HG02571 (cell line): Measurements from ENCODE around the gene CCDC57.

Experiments
- ATAC-seq: cut with Tn5 transposase; IDR thresholded peaks from one replicate; pipeline ENCODE4 v1.9.1; 2021; ENCODE audit warnings: mild to moderate bottlenecking, moderate library complexity; ENCODE audit not compliant: unreplicated experiment

Gene CCDC57

DNA sequence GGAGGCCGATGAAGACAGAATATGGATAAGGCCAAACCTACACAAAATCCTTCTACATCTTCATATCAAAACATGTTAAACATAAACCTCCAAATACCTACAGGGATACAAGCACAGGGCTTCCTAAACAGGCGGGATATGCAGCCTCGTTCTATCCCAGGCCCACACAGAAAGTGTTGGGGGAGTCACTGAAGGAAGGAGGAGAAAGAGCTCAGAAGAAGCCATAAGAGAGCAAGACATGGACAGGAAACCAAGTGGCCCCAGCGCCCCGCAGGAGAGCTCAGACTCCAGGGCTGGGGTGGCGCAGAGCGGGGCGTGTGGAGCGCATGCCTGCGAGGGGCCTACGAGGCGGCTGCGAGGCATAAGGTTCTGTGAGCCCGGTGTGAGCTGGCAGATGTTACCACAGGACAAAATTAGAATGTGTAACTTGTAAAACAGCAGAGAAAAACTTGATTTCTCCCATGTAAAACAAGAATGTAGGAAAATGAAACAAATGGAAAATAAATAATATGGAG is 103.6 kb downstream of the CCDC57 start:
- ATAC-seq, result no peak

GRCh38 chr17:82108496-82108945 is 104.1 kb downstream of the CCDC57 start:
- no peak for ATAC-seq

DNA sequence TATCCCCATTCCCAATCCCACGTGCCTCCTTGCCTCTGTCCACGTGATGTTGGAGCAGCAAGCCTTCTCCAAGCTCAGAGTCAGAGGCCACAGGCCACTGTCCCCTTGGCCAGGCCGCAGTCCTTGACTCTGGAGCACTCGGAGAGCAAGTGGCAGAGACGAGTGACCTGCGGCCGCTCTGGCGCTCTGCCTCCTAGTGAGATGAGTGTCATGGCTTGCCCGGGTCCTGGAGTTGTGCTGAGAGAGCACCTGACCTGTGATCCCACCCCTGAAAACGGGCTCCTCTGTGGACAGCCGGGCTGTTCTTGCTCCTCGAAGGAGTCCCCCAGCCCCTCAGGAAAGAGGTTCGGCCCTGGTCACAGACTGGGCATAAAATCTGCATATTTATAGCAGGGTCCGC is 104.6 kb downstream of the CCDC57 start:
- ATAC-seq, result no peak

GRCh38 chr17:82107341-82107860 is 105.2 kb downstream of the CCDC57 start:
- ATAC-seq, result no peak

DNA sequence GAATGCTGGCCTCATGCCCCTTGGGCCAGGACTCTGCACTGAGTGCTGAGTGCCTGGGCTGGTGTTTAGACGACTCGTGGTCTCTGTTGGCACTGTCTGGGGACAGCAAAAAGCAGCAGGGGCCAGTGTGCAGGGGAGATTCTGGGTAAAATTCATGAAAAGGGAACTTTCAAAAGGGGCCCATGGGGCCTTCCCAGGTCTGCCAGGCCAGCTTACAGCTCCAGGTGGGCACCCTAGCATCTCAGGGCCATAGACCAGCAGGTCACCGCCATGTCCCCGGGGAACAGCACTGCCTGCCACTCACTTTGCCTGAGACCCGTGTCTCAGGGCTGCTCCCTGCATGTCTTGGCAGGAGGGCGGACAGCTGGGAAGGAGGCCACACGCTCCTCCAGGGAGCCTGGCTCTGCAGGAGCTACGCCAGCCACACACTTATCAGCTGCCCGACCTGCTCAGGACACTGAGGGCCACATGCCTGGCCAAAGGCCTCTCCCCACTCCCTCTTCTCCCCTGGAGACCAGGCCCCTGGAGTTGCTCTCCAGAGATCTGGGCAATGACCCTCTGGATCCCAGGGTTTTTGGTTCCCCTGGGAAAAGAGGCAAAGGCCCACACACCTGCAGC is 105.8 kb downstream of the CCDC57 start:
- no peak for ATAC-seq

DNA sequence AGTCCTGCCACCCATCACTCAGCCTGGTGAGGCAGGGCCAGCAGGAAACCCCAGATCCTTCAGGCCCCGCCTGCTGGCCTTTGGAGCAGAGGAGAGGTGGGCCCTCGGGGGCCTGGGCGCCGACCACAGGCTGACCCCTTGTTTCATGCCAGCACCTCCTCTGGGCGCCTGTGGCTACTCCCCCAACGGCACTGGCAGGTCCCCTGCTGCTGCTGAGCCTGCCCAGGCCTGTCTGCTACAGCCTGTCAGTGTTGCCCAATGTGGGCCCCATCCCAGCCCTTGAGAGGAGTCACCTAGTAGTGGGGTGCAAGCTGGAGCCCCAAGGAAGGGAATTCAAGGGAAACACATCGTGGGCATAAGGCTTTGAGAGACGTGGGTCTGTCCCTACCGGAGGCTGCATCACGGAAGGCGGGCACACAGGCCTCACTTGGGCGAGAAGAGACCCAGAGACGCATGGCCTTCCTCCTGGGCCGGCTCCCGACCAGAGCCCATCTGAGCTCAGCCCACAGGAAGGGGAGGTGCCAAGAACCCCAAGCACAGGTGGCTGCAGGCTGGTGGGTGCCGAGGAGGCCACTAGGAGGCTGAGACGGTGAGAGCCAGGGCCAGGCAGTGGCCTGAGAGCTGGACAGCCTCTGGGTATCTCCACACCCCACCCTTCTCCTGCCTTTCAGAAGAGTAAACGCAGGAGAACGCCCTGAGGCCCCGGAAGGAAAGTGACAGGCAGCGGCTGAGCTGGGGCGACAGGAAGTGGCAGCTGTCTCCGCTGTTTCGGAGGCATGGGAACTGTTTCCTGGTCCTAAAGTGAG is 106.6 kb downstream of the CCDC57 start:
- peak; percentile 83 for ATAC-seq

GRCh38 chr17:82105417-82105881 is 107.2 kb downstream of the CCDC57 start:
- no peak for ATAC-seq

DNA sequence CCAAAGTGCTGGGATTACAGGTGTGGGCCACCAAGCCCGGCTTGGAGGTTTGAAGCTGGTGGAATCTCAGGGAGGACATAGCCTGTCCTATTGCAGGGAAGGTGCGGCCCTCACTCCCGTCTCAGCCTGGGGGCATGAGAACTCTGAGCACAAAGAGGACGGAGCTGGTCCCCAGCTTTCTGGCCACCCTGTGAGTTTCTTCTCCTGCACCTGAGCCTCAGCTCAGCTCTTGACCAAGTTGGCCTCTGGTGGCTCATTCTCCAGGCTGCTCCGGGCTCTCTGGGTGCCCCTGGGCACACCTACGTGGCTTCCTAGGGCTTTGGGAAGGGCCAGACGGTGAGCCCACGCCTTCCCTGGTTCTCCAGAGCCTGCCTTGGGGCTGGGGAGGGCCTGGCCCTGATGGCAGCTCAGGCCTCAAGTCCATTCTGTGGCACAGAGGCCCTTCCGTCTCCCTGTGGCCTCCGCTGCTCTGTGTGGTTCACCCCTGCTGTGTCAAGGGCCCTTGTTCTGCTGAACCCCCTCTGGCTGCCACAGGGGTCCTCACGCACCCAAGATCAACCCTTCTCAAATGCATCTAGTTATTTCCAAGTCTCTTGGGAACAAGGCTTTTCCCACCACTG is 107.7 kb downstream of the CCDC57 start:
- no peak for ATAC-seq

DNA sequence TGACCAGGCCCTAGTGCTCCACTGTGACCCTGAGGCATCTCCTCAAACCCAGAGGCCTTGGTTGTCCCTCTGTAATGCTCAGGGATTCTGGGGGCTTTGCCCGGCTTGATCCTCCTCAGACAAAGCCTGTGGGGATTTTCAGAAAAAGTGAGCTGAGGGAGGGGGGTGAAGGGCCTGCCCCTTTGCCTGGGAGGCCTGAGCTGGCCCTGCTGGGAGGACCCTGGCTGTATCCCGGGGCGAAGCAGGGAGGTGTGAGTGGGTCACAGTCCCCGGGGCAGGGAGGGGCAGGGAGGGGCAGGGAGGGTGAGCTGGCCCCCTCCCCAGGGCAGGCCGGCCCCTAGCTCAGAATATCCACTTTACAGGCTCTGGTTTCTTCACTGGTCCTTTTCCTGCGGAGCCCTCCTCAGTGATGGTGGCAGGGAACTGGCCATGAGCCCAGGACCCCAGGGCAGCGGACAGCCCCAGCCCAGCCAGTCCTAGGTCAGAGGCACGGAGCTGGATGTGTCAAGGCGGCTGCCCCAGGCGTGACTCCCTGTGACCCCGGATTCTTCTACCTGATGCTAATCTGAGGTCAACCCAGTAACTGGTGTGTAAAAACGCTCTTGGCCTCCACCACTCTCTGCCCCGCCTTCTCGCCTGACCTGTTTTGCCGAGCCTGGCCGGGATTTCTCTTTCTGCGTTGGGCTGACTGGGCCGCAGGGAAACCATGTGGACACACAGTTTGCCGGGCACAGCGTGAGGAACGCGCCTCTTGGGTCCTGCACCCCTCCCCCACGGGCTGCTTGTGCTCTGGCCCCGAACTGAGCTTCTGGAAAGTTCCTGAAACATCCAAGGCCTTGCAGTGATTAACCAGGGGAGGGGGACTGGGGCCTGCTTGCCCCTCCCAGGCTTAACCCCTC is 108.8 kb downstream of the CCDC57 start:
- no peak for ATAC-seq

GRCh38 chr17:82101767-82102679 is 110.6 kb downstream of the CCDC57 start:
- ATAC-seq, result no peak

DNA sequence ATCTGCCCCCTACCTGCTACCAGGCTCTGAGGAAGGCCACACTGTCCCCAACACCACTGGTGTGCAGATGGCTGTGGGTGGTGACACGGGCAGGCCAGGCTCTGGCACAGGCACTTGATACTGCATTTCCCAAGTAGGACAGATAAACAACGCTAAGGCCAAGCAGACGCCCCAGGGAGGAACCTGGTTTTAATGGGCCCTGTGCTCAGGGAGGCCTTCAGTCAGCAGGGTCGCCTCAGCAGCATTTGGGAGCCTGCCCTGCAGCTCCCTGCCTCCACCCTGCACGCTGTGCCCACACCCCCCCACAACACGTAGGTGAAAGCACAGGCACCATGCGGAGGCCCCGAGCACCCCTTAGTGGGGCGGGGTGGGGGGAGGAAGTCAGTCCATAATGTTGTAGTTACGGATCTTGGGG is 111.3 kb downstream of the CCDC57 start:
- ATAC-seq, result no peak

DNA sequence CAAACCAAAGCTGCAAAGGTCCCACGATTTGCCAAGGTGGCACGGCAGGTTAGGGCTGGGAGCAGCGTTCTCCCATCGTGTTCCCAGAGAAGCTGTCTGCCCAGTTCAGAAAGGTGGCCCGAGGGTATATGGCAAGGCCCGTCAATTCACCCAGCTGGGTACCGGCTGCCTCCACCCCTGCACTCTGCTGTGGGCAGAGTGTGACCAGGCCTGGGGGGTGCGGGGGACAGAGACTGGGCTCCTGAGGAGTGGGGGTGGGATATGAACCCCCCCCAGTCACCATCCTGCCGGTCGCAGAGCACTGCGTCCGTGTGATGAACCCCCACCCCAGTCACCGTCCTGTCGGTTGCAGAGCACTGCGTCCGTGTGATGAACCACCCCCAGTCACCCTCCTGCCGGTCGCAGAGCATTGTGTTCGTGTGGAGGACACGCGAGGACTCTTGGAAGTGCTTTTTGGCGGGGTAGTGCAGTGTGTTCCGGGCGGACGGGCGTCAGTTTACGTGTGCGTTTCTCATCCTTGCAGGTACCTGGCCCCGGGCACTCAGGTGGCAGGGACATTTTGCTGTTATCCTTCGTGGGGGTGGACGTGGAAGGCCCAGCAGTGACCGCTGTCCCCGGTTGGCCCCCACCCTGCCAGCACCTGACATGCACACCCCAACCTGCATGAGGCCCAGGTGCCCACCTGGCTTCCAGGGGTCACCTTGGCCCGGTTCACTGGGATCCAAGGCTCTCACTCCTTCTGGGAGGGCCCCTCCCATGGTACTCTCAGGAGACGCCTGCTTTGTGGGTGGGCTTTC is 111.9 kb downstream of the CCDC57 start:
- ATAC-seq, result no peak

DNA sequence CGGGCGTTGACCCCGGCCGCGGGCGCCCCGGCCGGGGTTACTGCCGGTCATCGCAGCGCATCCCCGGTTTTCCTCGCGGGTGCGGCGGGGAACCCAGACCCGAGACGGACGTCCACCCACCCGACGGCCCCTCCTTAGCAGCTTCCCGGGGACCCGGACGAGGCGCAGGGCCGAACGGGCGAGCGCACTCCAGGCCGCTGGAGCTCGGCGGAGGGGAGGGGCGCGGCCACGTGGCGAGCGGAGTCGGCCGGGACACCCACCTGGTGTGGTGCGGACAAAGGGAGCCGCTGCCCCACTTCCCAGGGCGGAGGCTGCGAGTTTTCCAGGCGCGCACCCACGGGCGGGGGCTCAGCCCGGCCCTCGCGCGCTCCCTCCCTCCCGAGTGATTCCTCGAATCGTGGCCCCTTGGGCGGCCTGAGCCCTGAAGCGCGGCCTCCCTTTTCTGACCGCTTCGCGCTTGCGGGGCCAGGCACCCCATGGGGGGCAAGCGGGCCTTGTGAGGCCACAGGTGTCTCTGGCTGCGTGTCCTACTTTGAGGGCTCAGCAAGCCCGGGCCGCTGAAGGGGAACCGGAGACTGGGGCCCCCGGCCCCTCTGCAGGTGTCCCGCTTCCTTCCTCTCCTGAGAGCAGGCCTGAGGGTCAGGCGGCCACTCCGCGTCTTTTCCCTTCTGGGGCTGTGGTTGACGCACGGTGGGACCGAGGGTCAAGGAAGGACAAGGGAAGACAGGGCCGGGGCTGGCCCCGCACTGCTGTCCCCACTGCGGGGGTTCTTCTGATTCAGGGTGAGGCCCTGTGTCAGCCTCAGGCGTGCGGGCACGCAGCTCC is 113.5 kb downstream of the CCDC57 start:
- peak; percentile 13 for ATAC-seq

GRCh38 chr17:82098169-82098938 is 114.3 kb downstream of the CCDC57 start, which contains the start of gene FASN:
Gene FASN (minus strand): TSS chr17:82098236. CDS start chr17:82096445, 1,791 bp downstream.
- peak; percentile 64 for ATAC-seq

- ATAC-seq, result no peak
Measured at GRCh38 chr17:82097919-82098168, 114.8 kb downstream of the CCDC57 start.

- peak; percentile 3 for ATAC-seq
Measured at GRCh38 chr17:82097184-82097918, 115.3 kb downstream of the CCDC57 start.
